SU-DHL-6 (cell line): ENCODE measurements around the gene ECHDC1.

ENCODE experiments used
- H2AFZ ChIP-seq: fragments of 200-600 bp; sonication (generic); 2 replicates; pipeline ENCODE4 v1.6.1; 2014; ENCODE audit warnings: low read depth, mild to moderate bottlenecking, moderate library complexity, mixed read lengths, antibody characterized with exemption, low read length; ENCODE audit not compliant: severe bottlenecking
- H3F3A ChIP-seq: fragments of 200-600 bp; shearing (Covaris generic); 2 replicates; pipeline ENCODE4 v1.6.0; 2016; ENCODE audit warnings: antibody characterized with exemption, mild to moderate bottlenecking; ENCODE audit not compliant: insufficient read depth
- H3K27ac ChIP-seq: fragments of 200-600 bp; sonication (generic); 2 replicates; pipeline ENCODE4 v1.5.1; 2016; ENCODE audit warnings: low read depth, mild to moderate bottlenecking, low read length, moderate library complexity, mixed read lengths
- H3K27me3 ChIP-seq: fragments of 200-600 bp; sonication (generic), shearing (Covaris generic); 2 replicates; pipeline ENCODE4 v1.6.0; 2014; ENCODE audit warnings: mild to moderate bottlenecking, low read length
- H3K36me3 ChIP-seq: fragments of 200-600 bp; sonication (generic); 2 replicates; pipeline ENCODE4 v1.6.1; 2014; ENCODE audit warnings: mild to moderate bottlenecking, low read length, mixed read lengths
- H3K4me2 ChIP-seq: fragments of 300-600, 200-600 bp; shearing (Covaris generic), sonication (generic); 2 replicates; pipeline ENCODE4 v1.6.0; 2014; ENCODE audit warnings: low read length, low read depth, mild to moderate bottlenecking; ENCODE audit not compliant: poor library complexity, severe bottlenecking
- H3K4me3 ChIP-seq: fragments of 200-600 bp; sonication (generic); 2 replicates; pipeline ENCODE4 v1.5.1; 2014; ENCODE audit warnings: antibody characterized with exemption, low read length, mild to moderate bottlenecking, mixed read lengths; ENCODE audit not compliant: insufficient read depth, poor library complexity, severe bottlenecking
- H3K79me2 ChIP-seq: fragments of 200-600 bp; sonication (generic); 2 replicates; pipeline ENCODE4 v1.6.1; 2014; ENCODE audit warnings: mild to moderate bottlenecking, low read length, moderate library complexity; ENCODE audit not compliant: insufficient read depth
- H3K9ac ChIP-seq: fragments of 200-600 bp; sonication (generic); 2 replicates; pipeline ENCODE4 v1.7.0; 2014; ENCODE audit warnings: mild to moderate bottlenecking, low read length
- H3K9me2 ChIP-seq: fragments of 200-600 bp; sonication (generic); replicated peaks from 2 replicates; pipeline ENCODE4 v1.6.1; 2014; ENCODE audit warnings: low read length; ENCODE audit not compliant: insufficient read depth
- H3K9me3 ChIP-seq: fragments of 200-600 bp; sonication (generic); 2 replicates; pipeline ENCODE4 v1.6.1; 2014; ENCODE audit warnings: low read length, mixed read lengths; ENCODE audit not compliant: insufficient read depth
- H4K20me1 ChIP-seq: fragments of 200-600 bp; sonication (generic); 2 replicates; pipeline ENCODE4 v1.6.1; 2014; ENCODE audit warnings: low read depth, mild to moderate bottlenecking, antibody characterized with exemption, low read length, moderate library complexity, mixed read lengths
- EZH2phosphoT487 ChIP-seq: fragments of 200-600 bp; sonication (generic), shearing (Covaris generic); conservative IDR thresholded peaks from 2 replicates; pipeline ENCODE4 v1.6.1; 2018; ENCODE audit warnings: mild to moderate bottlenecking, antibody characterized with exemption, low read length, moderate library complexity, mixed read lengths
- TF ChIP-seq, protein P1 (sequence below): fragments of 200-600 bp; sonication (generic); IDR thresholded peaks from one replicate; pipeline ENCODE4 v1.5.1; 2017; ENCODE audit warnings: antibody characterized with exemption, mild to moderate bottlenecking, low read length, moderate library complexity; ENCODE audit not compliant: insufficient read depth, poor library complexity, severe bottlenecking

Gene ECHDC1

DNA sequence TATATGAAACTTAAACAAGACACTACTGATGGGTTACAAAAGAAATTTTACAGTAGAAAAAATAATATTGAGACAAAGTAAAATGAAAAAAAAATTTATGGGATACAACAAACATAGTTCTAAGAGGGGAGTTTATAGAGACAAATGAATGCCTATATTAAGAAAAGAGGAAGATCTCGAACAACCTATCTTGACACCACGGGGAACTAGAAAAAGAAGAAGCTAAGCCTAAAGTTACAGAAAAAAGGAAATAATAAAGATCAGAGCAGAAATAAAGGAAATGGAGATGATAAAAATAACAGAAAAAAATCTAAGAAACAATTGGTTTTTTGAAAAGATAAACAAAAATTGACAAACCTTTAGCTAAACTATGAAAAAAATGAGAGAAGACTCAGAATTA lies 9.1 kb upstream of the ECHDC1 start:
- TF ChIP-seq, protein P1, sequence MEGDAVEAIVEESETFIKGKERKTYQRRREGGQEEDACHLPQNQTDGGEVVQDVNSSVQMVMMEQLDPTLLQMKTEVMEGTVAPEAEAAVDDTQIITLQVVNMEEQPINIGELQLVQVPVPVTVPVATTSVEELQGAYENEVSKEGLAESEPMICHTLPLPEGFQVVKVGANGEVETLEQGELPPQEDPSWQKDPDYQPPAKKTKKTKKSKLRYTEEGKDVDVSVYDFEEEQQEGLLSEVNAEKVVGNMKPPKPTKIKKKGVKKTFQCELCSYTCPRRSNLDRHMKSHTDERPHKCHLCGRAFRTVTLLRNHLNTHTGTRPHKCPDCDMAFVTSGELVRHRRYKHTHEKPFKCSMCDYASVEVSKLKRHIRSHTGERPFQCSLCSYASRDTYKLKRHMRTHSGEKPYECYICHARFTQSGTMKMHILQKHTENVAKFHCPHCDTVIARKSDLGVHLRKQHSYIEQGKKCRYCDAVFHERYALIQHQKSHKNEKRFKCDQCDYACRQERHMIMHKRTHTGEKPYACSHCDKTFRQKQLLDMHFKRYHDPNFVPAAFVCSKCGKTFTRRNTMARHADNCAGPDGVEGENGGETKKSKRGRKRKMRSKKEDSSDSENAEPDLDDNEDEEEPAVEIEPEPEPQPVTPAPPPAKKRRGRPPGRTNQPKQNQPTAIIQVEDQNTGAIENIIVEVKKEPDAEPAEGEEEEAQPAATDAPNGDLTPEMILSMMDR: no peak
- TF ChIP-seq EZH2phosphoT487: no peak
- Histone ChIP-seq H3K9me2 (no peaks in the 10 kb centered on the region), H3K36me3 (no peaks in the 10 kb centered on the region), H4K20me1 (no peaks in the 10 kb centered on the region), H3K9ac (no peak overlapping the region), H3K27me3 (no peaks in the 10 kb centered on the region), H3K4me3 (no peak overlapping the region), H3K9me3 (0 out of 2 replicates have a peak, but pooled peaks cover 4% of the 10 kb centered on the region), H2AFZ (no peak overlapping the region), H3F3A (no peaks in the 10 kb centered on the region), H3K4me2 (no peak overlapping the region), H3K27ac (no peak overlapping the region), H3K79me2 (peaks cover 1% of the 10 kb centered on the region)

DNA sequence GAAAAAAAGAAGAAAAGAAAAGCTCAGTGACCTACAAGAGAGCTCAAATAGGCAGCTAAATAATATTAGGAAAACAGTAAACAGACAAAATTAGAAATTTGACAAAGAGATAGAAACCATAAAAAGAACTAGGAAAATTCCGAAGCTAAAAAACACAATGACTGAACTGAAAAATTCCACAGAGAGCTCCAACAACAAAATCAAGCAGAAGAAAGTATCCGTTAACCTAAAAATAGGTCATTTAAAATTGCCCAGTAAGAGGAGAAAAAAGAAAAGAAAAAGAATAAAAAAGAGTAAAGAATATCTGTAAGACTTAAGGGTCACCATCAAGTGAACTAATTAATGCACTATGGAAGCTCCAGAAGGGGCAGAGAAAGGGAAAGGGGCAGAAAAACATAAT lies 6.6 kb upstream of the ECHDC1 start:
- H3K9me3 ChIP-seq: 0 out of 2 replicates have a peak, but pooled peaks cover 4% of the 10 kb centered on the region
- no peak overlapping the region for H3K4me3 ChIP-seq
- no peak for TF ChIP-seq EZH2phosphoT487
- TF ChIP-seq, protein P1: no peak
- no peak overlapping the region for H2AFZ ChIP-seq
- no peak overlapping the region for H3K9ac ChIP-seq
- no peaks in the 10 kb centered on the region for H3F3A ChIP-seq
- no peak overlapping the region for H3K4me2 ChIP-seq
- peaks cover 8% of the 10 kb centered on the region for H3K79me2 ChIP-seq
- H3K27ac ChIP-seq: no peak overlapping the region
- H4K20me1 ChIP-seq: no peaks in the 10 kb centered on the region
- H3K27me3 ChIP-seq: no peaks in the 10 kb centered on the region
- H3K9me2 ChIP-seq: no peaks in the 10 kb centered on the region
- H3K36me3 ChIP-seq: no peaks in the 10 kb centered on the region

DNA sequence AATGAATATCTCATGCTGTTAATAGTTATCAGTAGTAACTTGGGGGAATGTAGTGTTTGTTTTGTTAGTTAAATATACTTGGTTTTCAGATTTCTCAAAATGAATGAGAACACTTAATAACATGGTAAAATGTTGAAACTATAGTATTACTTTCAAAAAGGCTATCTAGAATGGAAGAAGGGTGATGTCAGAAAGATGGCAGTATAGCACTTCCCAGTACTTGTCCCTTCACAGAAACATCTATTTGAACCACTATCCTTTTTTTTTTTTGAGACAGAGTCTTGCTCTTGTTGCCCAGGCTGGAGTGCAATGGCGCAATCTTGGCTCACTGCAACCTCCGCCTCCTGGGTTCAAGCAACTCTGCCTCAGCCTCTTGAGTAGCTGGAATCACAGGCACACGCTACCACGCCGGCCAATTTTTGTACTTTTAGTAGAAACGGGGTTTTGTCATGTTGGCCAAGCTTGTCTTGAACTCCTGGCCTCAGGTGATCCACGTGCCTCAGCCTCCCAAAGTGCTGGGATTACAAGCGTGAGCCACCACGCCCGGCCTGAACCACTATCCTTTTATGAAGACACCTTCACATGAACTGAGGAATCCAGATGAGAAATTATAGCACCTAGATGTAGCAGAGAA lies 4.7 kb upstream of the ECHDC1 start:
- Histone ChIP-seq H3K9me3 (no peaks in the 10 kb centered on the region), H3K27ac (no peak overlapping the region), H3K4me3 (no peak overlapping the region), H3K4me2 (no peak overlapping the region), H3K9me2 (no peaks in the 10 kb centered on the region), H3K36me3 (no peaks in the 10 kb centered on the region), H2AFZ (no peak overlapping the region), H3F3A (no peaks in the 10 kb centered on the region), H3K9ac (no peak overlapping the region), H3K79me2 (peaks cover 25% of the 10 kb centered on the region), H3K27me3 (no peaks in the 10 kb centered on the region), H4K20me1 (no peaks in the 10 kb centered on the region)
- TF ChIP-seq, protein P1: no peak
- no peak for TF ChIP-seq EZH2phosphoT487
